WI38 (cell line): ENCODE data around the gene KCNAB2.

Experiments used
- H3K4me3 ChIP-seq: 2 replicates; pipeline ENCODE4 v1.5.1; 2011; ENCODE audit warnings: low read depth, mild to moderate bottlenecking, control low read depth, low read length
- TF ChIP-seq, protein P1 (sequence below): IDR thresholded peaks from 2 replicates; pipeline ENCODE4 v1.5.1; 2012; ENCODE audit warnings: low read depth, mild to moderate bottlenecking, control low read depth, low read length

KCNAB2 gene

DNA sequence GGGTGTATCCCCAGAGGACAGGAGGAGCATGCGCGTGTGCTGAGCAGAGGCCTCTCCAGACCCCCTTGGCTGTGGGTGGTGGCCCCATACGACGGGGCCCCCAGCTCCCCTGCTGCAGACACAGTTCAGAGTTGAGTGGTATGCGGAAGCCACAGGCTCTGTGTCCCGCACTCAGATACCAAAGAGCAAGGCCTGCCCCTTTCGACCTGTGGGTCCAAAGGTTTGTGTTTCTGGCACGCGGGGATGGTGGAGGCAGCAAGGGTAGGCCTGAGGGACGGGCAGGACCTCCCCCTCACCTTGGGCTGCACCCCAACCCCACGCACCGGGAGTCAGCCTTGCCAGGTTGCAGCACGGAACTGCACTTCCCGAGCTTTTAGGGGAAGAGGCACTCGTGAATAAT lies at the start of gene KCNAB2:
Gene KCNAB2, plus strand, starts transcription at position 328 of the 400 bp plus-strand sequence. CDS start 5,649 bp downstream, outside the sequence.
- H3K4me3 ChIP-seq, result no peak within 1 kb of the TSS
- TF ChIP-seq, protein P1, sequence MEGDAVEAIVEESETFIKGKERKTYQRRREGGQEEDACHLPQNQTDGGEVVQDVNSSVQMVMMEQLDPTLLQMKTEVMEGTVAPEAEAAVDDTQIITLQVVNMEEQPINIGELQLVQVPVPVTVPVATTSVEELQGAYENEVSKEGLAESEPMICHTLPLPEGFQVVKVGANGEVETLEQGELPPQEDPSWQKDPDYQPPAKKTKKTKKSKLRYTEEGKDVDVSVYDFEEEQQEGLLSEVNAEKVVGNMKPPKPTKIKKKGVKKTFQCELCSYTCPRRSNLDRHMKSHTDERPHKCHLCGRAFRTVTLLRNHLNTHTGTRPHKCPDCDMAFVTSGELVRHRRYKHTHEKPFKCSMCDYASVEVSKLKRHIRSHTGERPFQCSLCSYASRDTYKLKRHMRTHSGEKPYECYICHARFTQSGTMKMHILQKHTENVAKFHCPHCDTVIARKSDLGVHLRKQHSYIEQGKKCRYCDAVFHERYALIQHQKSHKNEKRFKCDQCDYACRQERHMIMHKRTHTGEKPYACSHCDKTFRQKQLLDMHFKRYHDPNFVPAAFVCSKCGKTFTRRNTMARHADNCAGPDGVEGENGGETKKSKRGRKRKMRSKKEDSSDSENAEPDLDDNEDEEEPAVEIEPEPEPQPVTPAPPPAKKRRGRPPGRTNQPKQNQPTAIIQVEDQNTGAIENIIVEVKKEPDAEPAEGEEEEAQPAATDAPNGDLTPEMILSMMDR, result no peak

DNA sequence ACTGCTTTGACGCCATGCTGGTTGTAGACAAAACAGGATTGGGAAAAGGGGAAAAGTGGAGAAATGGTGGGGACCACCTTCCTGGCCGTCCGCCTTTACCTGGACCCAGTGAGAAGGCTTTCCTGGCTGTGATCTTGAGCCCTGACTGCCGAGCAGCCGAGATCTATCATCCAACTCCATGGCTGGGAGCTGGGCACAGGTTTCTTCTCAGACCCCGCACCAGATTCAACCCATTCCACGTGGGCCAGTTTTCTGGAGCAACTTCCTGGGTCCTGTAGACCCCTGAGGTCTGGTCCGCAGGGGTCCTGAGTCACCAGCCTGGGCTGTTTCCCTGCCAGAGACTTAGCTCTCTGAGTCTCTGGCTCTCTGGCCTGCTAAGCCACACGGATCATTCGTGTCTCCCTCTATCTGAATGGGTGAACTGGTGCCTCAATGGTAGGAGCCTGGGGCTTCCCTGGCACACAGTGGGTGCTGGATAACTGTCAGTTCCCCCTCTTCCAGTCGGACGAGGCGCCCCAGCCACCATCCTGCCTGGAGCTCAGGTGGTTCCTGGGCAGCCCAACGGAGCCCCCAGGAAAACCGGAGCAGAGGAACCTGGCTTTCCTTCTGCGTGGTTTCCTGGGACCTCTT lies 48.9 kb upstream of the KCNAB2 start:
- H3K4me3 ChIP-seq, result no peak overlapping the region
- TF ChIP-seq, protein P1, result no peak

DNA sequence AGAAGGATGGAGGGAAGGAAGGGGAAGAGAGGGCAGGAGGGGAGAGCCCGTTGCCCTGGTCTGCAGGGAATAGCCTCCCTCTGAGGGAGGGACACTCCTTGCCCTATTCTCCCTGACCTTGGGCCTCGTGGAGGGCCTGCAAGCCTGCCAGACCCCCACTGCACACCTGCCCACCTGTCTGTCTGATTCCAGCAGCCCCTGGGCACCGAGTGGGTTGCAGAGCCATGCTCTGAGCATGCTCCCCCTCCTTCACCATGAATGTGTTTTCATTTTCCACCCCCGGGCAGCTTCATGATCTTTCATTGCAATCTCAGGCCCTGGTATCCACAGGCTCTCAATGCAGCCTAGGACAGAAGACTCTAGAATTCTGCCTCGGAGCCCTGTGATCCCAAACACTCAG lies 48.4 kb upstream of the KCNAB2 start:
- H3K4me3 ChIP-seq, result no peak overlapping the region
- TF ChIP-seq, protein P1, result no peak

DNA sequence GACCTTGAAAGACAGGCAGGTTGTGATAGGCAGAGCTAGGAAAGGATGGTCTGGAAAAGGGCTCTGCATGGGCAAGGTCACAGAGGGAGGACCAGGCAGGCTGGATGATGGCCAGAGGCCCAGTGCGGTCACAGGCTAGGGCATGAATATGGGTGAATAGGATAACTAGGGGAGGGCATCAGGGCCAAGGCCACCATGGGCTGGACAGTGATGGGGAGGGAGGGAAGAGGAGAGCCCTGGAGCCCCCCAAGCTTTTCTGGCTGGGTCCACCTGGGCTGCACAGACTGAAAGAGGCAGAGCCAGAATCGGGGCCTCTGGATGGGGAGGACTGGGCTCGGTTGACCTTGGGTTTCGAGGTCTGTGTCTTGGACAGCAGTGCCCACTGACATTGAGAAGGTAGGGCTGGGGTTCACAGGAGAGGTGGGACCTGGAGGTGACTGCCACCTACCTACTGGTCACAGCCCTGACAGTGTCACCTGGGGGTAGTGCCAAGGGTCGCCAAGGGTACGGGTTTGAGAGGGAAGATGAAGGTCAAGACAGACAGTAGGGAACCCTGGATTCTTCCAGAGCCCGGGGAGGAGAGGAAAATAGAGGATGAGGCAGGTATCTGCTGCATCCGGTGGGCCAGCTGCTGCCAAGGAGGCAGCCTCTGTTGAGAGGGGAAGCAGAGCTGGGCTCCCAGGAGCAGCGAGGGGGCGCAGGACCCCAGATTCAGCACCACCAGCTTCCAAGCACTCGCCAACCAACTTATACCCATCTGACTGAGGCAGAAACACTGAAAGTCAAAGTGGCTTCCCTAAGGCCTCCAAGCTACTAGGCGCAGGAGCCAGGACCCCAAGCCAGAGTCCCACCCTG lies 47.4 kb upstream of the KCNAB2 start:
- H3K4me3 ChIP-seq, result no peak overlapping the region
- TF ChIP-seq, protein P1, result no peak

DNA sequence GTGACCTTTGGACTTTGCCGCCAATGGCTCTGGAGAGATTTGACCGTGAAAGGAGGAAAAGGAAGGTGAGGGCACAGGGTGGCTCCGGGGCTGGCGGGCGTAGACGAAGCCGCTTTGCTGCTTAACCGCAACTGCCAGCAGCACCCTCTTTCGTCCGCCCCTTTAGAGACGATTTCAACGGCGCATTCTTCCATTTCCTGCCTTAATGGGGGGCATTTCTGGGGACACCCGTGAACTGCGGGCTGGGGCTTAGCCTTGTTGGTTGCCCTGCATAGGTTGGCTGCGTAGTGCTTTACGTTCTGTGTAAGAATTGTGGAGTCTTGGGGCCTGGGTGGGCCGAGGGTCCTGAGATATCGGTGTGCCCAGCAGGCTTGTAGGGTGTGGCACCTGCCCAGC lies 46.8 kb upstream of the KCNAB2 start:
- TF ChIP-seq, protein P1, result no peak
- H3K4me3 ChIP-seq, result no peak overlapping the region

DNA sequence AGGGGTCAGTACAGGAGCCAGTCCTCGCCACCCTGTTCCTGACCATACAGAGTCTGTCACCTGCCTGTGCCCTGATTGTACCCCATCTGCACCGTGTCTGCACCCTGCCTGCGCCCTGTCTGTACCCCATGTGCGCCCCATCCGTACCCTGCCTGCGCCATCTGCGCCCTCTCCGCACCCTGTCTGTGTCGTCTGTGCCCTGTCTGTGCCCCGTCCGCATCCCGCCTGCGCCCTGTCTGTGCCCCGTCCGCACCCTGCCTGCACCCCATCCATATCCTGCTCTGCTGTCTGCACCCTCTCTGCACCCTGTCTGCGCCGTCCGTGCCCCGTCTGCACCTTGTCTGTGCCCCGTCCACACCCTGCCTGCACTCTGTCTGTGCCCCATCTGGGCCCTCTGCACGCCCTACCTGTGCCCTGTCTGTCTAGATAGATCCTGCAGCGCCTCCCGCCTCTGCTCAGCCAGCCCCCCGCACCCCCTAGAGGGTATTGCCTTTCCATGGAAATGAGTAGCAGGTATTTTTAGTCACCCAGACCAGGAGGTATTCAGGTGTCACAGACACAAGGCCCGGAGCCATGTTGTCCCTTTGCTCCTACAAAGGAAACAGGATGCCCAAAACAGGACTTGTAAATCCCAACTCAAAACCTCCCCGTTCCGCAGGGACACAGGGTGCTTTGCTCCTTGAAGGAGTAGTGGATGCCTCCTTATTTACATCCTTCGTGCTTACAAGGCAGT lies 45.8 kb upstream of the KCNAB2 start:
- TF ChIP-seq, protein P1, result no peak
- H3K4me3 ChIP-seq, result no peak overlapping the region
